HepG2 (cell line): ENCODE measurements around the gene MYO5A. TPM values are rescaled to one million over a fixed set of nuclear protein-coding genes. Genes with fewer than 3 reads are reported as not detected.
A peak's percentile ranks its signal among the peaks of the same experiment; 100 is the strongest.

Experiments
- CEBPZ ChIP-seq: IDR thresholded peaks from 2 replicates; pipeline ENCODE4 v1.6.1; 2012; ENCODE audit warnings: low read length, improper control_type of control experiment
- CENPT ChIP-seq: sonication (generic); formaldehyde crosslinking; IDR thresholded peaks from 2 replicates; pipeline ENCODE4 v1.8.0; 2022; ENCODE audit warnings: low read depth, mild to moderate bottlenecking, moderate library complexity, missing genetic modification reagents
- E2F5 ChIP-seq: sonication (generic); formaldehyde crosslinking; conservative IDR thresholded peaks from 2 replicates; pipeline ENCODE4 v1.4.0; 2020; ENCODE audit warnings: missing genetic modification reagents
- EZH2 ChIP-seq: conservative IDR thresholded peaks from 2 replicates; pipeline ENCODE4 v1.6.1; 2012; ENCODE audit warnings: mild to moderate bottlenecking, low read depth, low read length, moderate library complexity
- FUBP1 ChIP-seq: sonication (generic); formaldehyde crosslinking; IDR thresholded peaks from 2 replicates; pipeline ENCODE4 v1.5.1; 2020; ENCODE audit warnings: missing genetic modification reagents, mild to moderate bottlenecking, borderline replicate concordance
- HOXD1 ChIP-seq: sonication (generic); formaldehyde crosslinking; IDR thresholded peaks from 2 replicates; pipeline ENCODE4 v1.5.0; 2020; ENCODE audit warnings: missing genetic modification reagents
- IKZF5 ChIP-seq: IDR thresholded peaks from 2 replicates; pipeline ENCODE4 v1.6.1; 2018; ENCODE audit warnings: missing genetic modification reagents, mild to moderate bottlenecking, missing compliant biosample characterization
- ZNF138 ChIP-seq: sonication (generic); formaldehyde crosslinking; IDR thresholded peaks from 2 replicates; pipeline ENCODE4 v1.5.0; 2020; ENCODE audit warnings: mild to moderate bottlenecking, low read depth, missing genetic modification reagents
- ZNF292 ChIP-seq: sonication (generic); formaldehyde crosslinking; IDR thresholded peaks from 2 replicates; pipeline ENCODE4 v1.8.1; 2022; ENCODE audit warnings: mild to moderate bottlenecking, low read depth, missing genetic modification reagents, borderline replicate concordance
- ZNF3 ChIP-seq: IDR thresholded peaks from 2 replicates; pipeline ENCODE4 v1.7.0; 2017; ENCODE audit warnings: inconsistent platforms
- ZNF501 ChIP-seq: sonication (generic); formaldehyde crosslinking; IDR thresholded peaks from 2 replicates; pipeline ENCODE4 v1.5.1; 2020; ENCODE audit warnings: mild to moderate bottlenecking, moderate library complexity, missing genetic modification reagents
- ZNF646 ChIP-seq: sonication (generic); formaldehyde crosslinking; IDR thresholded peaks from 2 replicates; pipeline ENCODE4 v1.9.0; 2021; ENCODE audit warnings: mild to moderate bottlenecking, missing genetic modification reagents
- ZNF709 ChIP-seq: sonication (generic); formaldehyde crosslinking; IDR thresholded peaks from 2 replicates; pipeline ENCODE4 v1.5.0; 2020; ENCODE audit warnings: mild to moderate bottlenecking, missing genetic modification reagents
- polyA plus RNA-seq, 8 experiments: library from polyadenylated mRNA; depleted of rRNA in 3 of 8; stranded (reverse) in 7 of 8; unstranded in 1 of 8; fragments of >200 nt; fragmentation: Illumina TruSeq in 4 of 8; extraction: Trizol in 4 of 8; gene quantifications; 2 replicates each; pipeline versions ENCODE4 v1.2.1 to v1.2.3, GENCODE V29; 2011 to 2016; ENCODE audit warnings: low read depth in 4 of 8, missing spikeins in 1 of 8, mixed read lengths in 1 of 8; ENCODE audit not compliant: insufficient read depth in 1 of 8
- total RNA-seq, 5 experiments: library from RNA; depleted of rRNA; stranded (reverse); fragments of >200 nt; fragmentation: Illumina TruSeq; extraction: Trizol; gene quantifications; 2 replicates each; pipeline ENCODE4 v1.2.3, GENCODE V29; 2016; ENCODE audit warnings: low read depth in 1 of 5

Gene MYO5A
- total and polyA plus RNA-seq, 2 of the 13 experiments (the other 11 are each of a cell fraction or from before 2014, with no cell fraction given) = 2.8 to 4.8 TPM

- TF ChIP-seq ZNF646 (CRISPR knock-in tag) (no peak), ZNF3 (CRISPR knock-in tag) (no peak), IKZF5 (CRISPR knock-in tag) (no peak), CEBPZ (no peak), ZNF709 (CRISPR knock-in tag) (no peak), ZNF501 (CRISPR knock-in tag) (0 out of 2 replicates have a peak, but pooled peaks have one; percentile 41), FUBP1 (no peak), ZNF138 (CRISPR knock-in tag) (no peak), HOXD1 (CRISPR knock-in tag) (no peak), E2F5 (CRISPR knock-in tag) (no peak), EZH2 (peak; percentile 79; the same call in 1 of the 2 replicates), CENPT (CRISPR knock-in tag) (no peak), ZNF292 (0 out of 2 replicates have a peak, but pooled peaks have one; percentile 21)
These were observed 643 bp downstream of the MYO5A start (continued) for GRCh38 chr15:52527911-52528563.
